CD4-positive, alpha-beta T cell (primary cell): Measurements from ENCODE around the gene MYOG. TPM values are rescaled to one million over a fixed set of nuclear protein-coding genes. Genes with fewer than 3 reads are reported as not detected.
A peak's percentile ranks its signal among the peaks of the same experiment; 100 is the strongest.

ENCODE experiments used
- ATAC-seq: fragments of 200-7000 bp; cut with Tn5 transposase; one replicate; pipeline ENCODE4 v1.10.0; 2022; ENCODE audit warnings: mild to moderate bottlenecking; ENCODE audit not compliant: poor library complexity
- CTCF ChIA-PET: fragments of 350-600 bp; sonication (Branson Sonifier 250); formaldehyde crosslinking; loops from one replicate; lab custom pipeline; 2021; ENCODE audit warnings: antibody characterized with exemption, inconsistent platforms; lab: Charles Lee
- POLR2A ChIA-PET: fragments of 350-600 bp; sonication (Branson Sonifier 250); formaldehyde crosslinking; loops from one replicate; lab custom pipeline; 2021; ENCODE audit warnings: antibody characterized with exemption, inconsistent platforms; lab: Charles Lee
- DNase-seq, 14 experiments: peaks; one replicate each; pipeline ENCODE4 v3.0.0-alpha.2; 2013 to 2020; ENCODE audit warnings: mixed read lengths in 2 of 14
- H3K27ac ChIP-seq, 2 donors: one replicate each; pipeline versions ENCODE4 v1.5.1 to v1.7.0; 2013; ENCODE audit warnings: low read length in 2 of 2, low read depth in 1 of 2, mild to moderate bottlenecking in 1 of 2
- H3K27me3 ChIP-seq, 2 experiments: 1 replicate in 1 of 2; 2 replicates in 1 of 2; pipeline versions ENCODE4 v1.6.1 to v1.7.0; 2013; ENCODE audit warnings: low read length in 2 of 2, control low read depth in 1 of 2, mild to moderate bottlenecking in 1 of 2, moderate library complexity in 1 of 2; ENCODE audit not compliant: insufficient read depth in 2 of 2, control insufficient read depth in 1 of 2
- H3K36me3 ChIP-seq: one replicate; pipeline ENCODE4 v1.6.1; 2013; ENCODE audit warnings: low read length, control low read depth; ENCODE audit not compliant: insufficient read depth
- H3K4me1 ChIP-seq: one replicate; pipeline ENCODE4 v1.6.1; 2013; ENCODE audit warnings: low read length, control low read depth; ENCODE audit not compliant: insufficient read depth
- H3K4me3 ChIP-seq: one replicate; pipeline ENCODE4 v1.5.1; 2013; ENCODE audit warnings: mild to moderate bottlenecking, low read length, moderate library complexity
- H3K9me3 ChIP-seq, 2 experiments: 1 replicate in 1 of 2; 2 replicates in 1 of 2; pipeline versions ENCODE4 v1.6.1 to v1.7.0; 2013; ENCODE audit warnings: low read length in 2 of 2, mild to moderate bottlenecking in 2 of 2, control low read depth in 1 of 2, moderate library complexity in 1 of 2; ENCODE audit not compliant: control insufficient read depth in 1 of 2, insufficient read depth in 1 of 2
- H3K27ac Mint-ChIP-seq: one replicate; pipeline ENCODE4 v1.8.0; 2020; ENCODE audit warnings: mixed read lengths
- H3K27me3 Mint-ChIP-seq: one replicate; pipeline ENCODE4 v1.8.0; 2021; ENCODE audit warnings: mixed read lengths
- H3K36me3 Mint-ChIP-seq: one replicate; pipeline ENCODE4 v1.8.0; 2021; ENCODE audit warnings: low read depth, mixed read lengths
- H3K4me1 Mint-ChIP-seq: one replicate; pipeline ENCODE4 v1.8.0; 2021; ENCODE audit warnings: low read depth, mixed read lengths
- H3K4me3 Mint-ChIP-seq: one replicate; pipeline ENCODE4 v1.8.0; 2020; ENCODE audit warnings: mild to moderate bottlenecking, mixed read lengths
- H3K9me3 Mint-ChIP-seq: one replicate; pipeline ENCODE4 v1.8.0; 2020; ENCODE audit warnings: mixed read lengths
- intact Hi-C, 2 experiments: fragments of 100-400 bp; cut with DNase I in 1 of 2; cut with micrococcal nuclease in 1 of 2; formaldehyde crosslinking; loops; one replicate each; pipeline versions ENCODE4 v1.15.1 to v1.9.0; 2023 to 2025; cut with DNase I, micrococcal nuclease
- total RNA-seq, 174 experiments: library from RNA in 2 of 174; stranded (reverse) in 2 of 174; gene quantifications; one replicate each; pipeline ENCODE4 v1.2.3 and lab custom pipeline; 2021 to 2026
- TF ChIP-seq, protein P1 (sequence below): fragments of 200-600 bp; IDR thresholded peaks from one replicate; pipeline ENCODE4 v1.8.0; 2022; ENCODE audit warnings: antibody characterized with exemption, mild to moderate bottlenecking

MYOG gene
- total RNA-seq, 2 experiments from 2014 or later = not detected

- intact Hi-C loops = no loop called here
- no peaks in the 10 kb centered on the region for H3K36me3 Mint-ChIP-seq
- DNase-seq (peak in 1 of 14 experiments; percentile 20), ATAC-seq (no peak)
- Histone ChIP-seq H3K27me3 (peaks cover 30 to 34% of the 10 kb centered on the region in 2 experiments), H3K4me1 (peaks cover 14% of the 10 kb centered on the region), H3K4me3 (no peak overlapping the region), H3K36me3 (no peaks in the 10 kb centered on the region), H3K27ac (no peak overlapping the region), H3K9me3 (peaks cover 0 to 8% of the 10 kb centered on the region in 2 experiments)
- CTCF ChIA-PET = no interaction called here
- H3K4me1 Mint-ChIP-seq = peaks cover 7% of the 10 kb centered on the region
- H3K4me3 Mint-ChIP-seq = no peak overlapping the region
- no peak overlapping the region for H3K27ac Mint-ChIP-seq
- H3K9me3 Mint-ChIP-seq = no peaks in the 10 kb centered on the region
- POLR2A ChIA-PET = no interaction called here
- TF ChIP-seq, protein P1, sequence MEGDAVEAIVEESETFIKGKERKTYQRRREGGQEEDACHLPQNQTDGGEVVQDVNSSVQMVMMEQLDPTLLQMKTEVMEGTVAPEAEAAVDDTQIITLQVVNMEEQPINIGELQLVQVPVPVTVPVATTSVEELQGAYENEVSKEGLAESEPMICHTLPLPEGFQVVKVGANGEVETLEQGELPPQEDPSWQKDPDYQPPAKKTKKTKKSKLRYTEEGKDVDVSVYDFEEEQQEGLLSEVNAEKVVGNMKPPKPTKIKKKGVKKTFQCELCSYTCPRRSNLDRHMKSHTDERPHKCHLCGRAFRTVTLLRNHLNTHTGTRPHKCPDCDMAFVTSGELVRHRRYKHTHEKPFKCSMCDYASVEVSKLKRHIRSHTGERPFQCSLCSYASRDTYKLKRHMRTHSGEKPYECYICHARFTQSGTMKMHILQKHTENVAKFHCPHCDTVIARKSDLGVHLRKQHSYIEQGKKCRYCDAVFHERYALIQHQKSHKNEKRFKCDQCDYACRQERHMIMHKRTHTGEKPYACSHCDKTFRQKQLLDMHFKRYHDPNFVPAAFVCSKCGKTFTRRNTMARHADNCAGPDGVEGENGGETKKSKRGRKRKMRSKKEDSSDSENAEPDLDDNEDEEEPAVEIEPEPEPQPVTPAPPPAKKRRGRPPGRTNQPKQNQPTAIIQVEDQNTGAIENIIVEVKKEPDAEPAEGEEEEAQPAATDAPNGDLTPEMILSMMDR = no peak
- peaks cover 51% of the 10 kb centered on the region for H3K27me3 Mint-ChIP-seq
Measured at GRCh38 chr1:203130358-203130985, 44.7 kb upstream of the MYOG start.

- no peaks in the 10 kb centered on the region for H3K36me3 Mint-ChIP-seq
- H3K27me3 ChIP-seq = peaks cover 36 to 41% of the 10 kb centered on the region in 2 experiments
- no peak for ATAC-seq
Measured at GRCh38 chr1:203129501-203130231, 43.9 kb upstream of the MYOG start.

DNA sequence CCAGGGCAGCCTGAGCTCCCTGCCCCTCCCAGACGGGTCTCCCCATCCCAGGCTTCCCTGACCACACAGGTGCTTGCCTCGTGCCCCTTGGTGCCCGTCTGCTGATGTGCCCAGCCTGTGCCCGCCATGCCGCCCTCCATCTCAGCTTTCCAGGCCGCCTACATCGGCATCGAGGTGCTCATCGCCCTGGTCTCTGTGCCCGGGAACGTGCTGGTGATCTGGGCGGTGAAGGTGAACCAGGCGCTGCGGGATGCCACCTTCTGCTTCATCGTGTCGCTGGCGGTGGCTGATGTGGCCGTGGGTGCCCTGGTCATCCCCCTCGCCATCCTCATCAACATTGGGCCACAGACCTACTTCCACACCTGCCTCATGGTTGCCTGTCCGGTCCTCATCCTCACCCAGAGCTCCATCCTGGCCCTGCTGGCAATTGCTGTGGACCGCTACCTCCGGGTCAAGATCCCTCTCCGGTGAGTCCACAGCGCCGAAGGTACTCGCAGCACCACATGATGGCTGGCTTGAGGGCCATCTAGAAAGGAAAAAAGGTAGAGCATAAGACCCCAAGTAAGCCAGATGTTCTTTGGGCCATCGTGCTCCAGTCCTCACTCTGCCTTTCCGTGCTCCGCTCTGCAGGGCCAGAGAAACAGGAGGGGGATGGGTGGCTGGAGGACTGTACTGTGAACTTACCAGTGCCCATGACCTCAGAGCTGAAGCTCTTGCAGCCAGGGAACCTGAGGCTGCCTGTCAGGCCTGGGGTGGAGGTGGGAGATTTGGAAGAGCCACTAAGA is 43.1 kb upstream of the MYOG start:
- POLR2A ChIA-PET = no interaction called here
- no peak for ATAC-seq
- Histone ChIP-seq H3K27ac (no peak overlapping the region), H3K36me3 (no peaks in the 10 kb centered on the region), H3K9me3 (peaks cover 0 to 8% of the 10 kb centered on the region in 2 experiments), H3K27me3 (peaks cover 42 to 47% of the 10 kb centered on the region in 2 experiments), H3K4me3 (no peak overlapping the region), H3K4me1 (peaks cover 14% of the 10 kb centered on the region)
- intact Hi-C loops = no loop called here
- DNase-seq = peak in 1 of 14 experiments; percentile 29
- Mint-ChIP-seq H3K36me3 (no peaks in the 10 kb centered on the region), H3K4me1 (peaks cover 7% of the 10 kb centered on the region), H3K27ac (no peak overlapping the region), H3K27me3 (peaks cover 66% of the 10 kb centered on the region), H3K4me3 (no peak overlapping the region), H3K9me3 (no peaks in the 10 kb centered on the region)
- TF ChIP-seq, protein P1 = no peak
- CTCF ChIA-PET = no interaction called here

More at GRCh38 chr1:203129501-203130231, 43.9 kb upstream of the MYOG start:
- ChIA-PET POLR2A (no interaction called here), CTCF (no interaction called here)
- H3K27ac ChIP-seq = no peak overlapping the region
- Mint-ChIP-seq H3K9me3 (no peaks in the 10 kb centered on the region), H3K4me3 (no peak overlapping the region), H3K4me1 (peaks cover 7% of the 10 kb centered on the region), H3K27ac (no peak overlapping the region), H3K27me3 (peaks cover 59% of the 10 kb centered on the region)
- TF ChIP-seq, protein P1 = no peak
- H3K4me3 ChIP-seq = no peak overlapping the region
- H3K9me3 ChIP-seq = peaks cover 0 to 8% of the 10 kb centered on the region in 2 experiments
- peak in 1 of 14 experiments; percentile 16 for DNase-seq
- H3K36me3 ChIP-seq = no peaks in the 10 kb centered on the region
- H3K4me1 ChIP-seq = peaks cover 14% of the 10 kb centered on the region
- intact Hi-C loops = no loop called here
